ENCODE measurements around the gene PLCL1. TPM values are rescaled to one million over a fixed set of nuclear protein-coding genes. Genes with fewer than 3 reads are reported as not detected.

Gene PLCL1
- total and polyA plus RNA-seq, 5 donors: 19.5 to 70.1 (median 45.0) TPM

GRCh38 chr2:198059800-198060199 lies 255.4 kb downstream of the PLCL1 start:
- DNase-seq: no peak
- Histone ChIP-seq H3K9me3 (ENCODE audit: control insufficient read depth, low read length) (no peaks in the 10 kb centered on the region), H3K4me3 (ENCODE audit: low read length) (no peak overlapping the region), H3K27ac (ENCODE audit: low read length) (no peak overlapping the region), H3K27me3 (ENCODE audit: control insufficient read depth, insufficient read depth) (no peaks in the 10 kb centered on the region), H3K4me1 (ENCODE audit: control insufficient read depth, insufficient read depth, low read length) (peaks cover 2% of the 10 kb centered on the region)
- intact Hi-C loops (cut with DNase I): loop anchor here in 1 of 4 donors (10.0 kb wide), 1 partner anchor 255 kb away; the partner anchor contains the start of gene PLCL1
- WGBS: 50% methylated on average over 7 of the region's 7 CpGs
- peak; percentile 48 to 62 for ATAC-seq

GRCh38 chr2:198060277-198060676 lies 255.9 kb downstream of the PLCL1 start:
- 32% methylated on average over 2 of the region's 2 CpGs for WGBS
- Histone ChIP-seq H3K4me3 (ENCODE audit: low read length) (no peak overlapping the region), H3K27me3 (ENCODE audit: control insufficient read depth, insufficient read depth) (no peaks in the 10 kb centered on the region), H3K4me1 (ENCODE audit: control insufficient read depth, insufficient read depth, low read length) (peaks cover 2% of the 10 kb centered on the region), H3K9me3 (ENCODE audit: control insufficient read depth, low read length) (no peaks in the 10 kb centered on the region), H3K27ac (ENCODE audit: low read length) (no peak overlapping the region)
- intact Hi-C loops (cut with DNase I): no loop called here
- DNase-seq (no peak), ATAC-seq (peak; percentile 38 to 43)

- DNase-seq: no peak
- H3K4me1 ChIP-seq (ENCODE audit: control insufficient read depth, insufficient read depth, low read length): peaks cover 2% of the 10 kb centered on the region
- H3K9me3 ChIP-seq (ENCODE audit: control insufficient read depth, low read length): no peaks in the 10 kb centered on the region
- H3K27ac ChIP-seq (ENCODE audit: low read length): no peak overlapping the region
- no peak for ATAC-seq
- H3K4me3 ChIP-seq (ENCODE audit: low read length): no peak overlapping the region
- intact Hi-C loops (cut with DNase I): no loop called here
- H3K27me3 ChIP-seq (ENCODE audit: control insufficient read depth, insufficient read depth): no peaks in the 10 kb centered on the region
Observed at GRCh38 chr2:198062826-198063225, 258.4 kb downstream of the PLCL1 start.

GRCh38 chr2:198063242-198063641 lies 258.8 kb downstream of the PLCL1 start:
- Histone ChIP-seq H3K27ac (ENCODE audit: low read length) (no peak overlapping the region), H3K4me3 (ENCODE audit: low read length) (no peak overlapping the region), H3K4me1 (ENCODE audit: control insufficient read depth, insufficient read depth, low read length) (peaks cover 2% of the 10 kb centered on the region), H3K9me3 (ENCODE audit: control insufficient read depth, low read length) (no peaks in the 10 kb centered on the region), H3K27me3 (ENCODE audit: control insufficient read depth, insufficient read depth) (no peaks in the 10 kb centered on the region)
- WGBS: 60% methylated on average over 1 of the region's 1 CpG
- ATAC-seq (no peak), DNase-seq (no peak)
- intact Hi-C loops (cut with DNase I): no loop called here

GRCh38 chr2:198065322-198065721 lies 260.9 kb downstream of the PLCL1 start:
- Histone ChIP-seq H3K4me1 (ENCODE audit: control insufficient read depth, insufficient read depth, low read length) (peaks cover 1% of the 10 kb centered on the region), H3K27me3 (ENCODE audit: control insufficient read depth, insufficient read depth) (no peaks in the 10 kb centered on the region), H3K27ac (ENCODE audit: low read length) (no peak overlapping the region), H3K9me3 (ENCODE audit: control insufficient read depth, low read length) (no peaks in the 10 kb centered on the region), H3K4me3 (ENCODE audit: low read length) (no peak overlapping the region)
- ATAC-seq: no peak
- DNase-seq: no peak
- intact Hi-C loops (cut with DNase I): no loop called here
- WGBS: 51% methylated on average over 1 of the region's 1 CpG

- no peak overlapping the region for H3K4me3 ChIP-seq (ENCODE audit: low read length)
- H3K27me3 ChIP-seq (ENCODE audit: control insufficient read depth, insufficient read depth): no peaks in the 10 kb centered on the region
- intact Hi-C loops (cut with DNase I): no loop called here
- no peak overlapping the region for H3K27ac ChIP-seq (ENCODE audit: low read length)
- DNase-seq (no peak), ATAC-seq (no peak)
- WGBS: 78% methylated on average over 2 of the region's 2 CpGs
- H3K9me3 ChIP-seq (ENCODE audit: control insufficient read depth, low read length): no peaks in the 10 kb centered on the region
- H3K4me1 ChIP-seq (ENCODE audit: control insufficient read depth, insufficient read depth, low read length): no peaks in the 10 kb centered on the region
Observed at GRCh38 chr2:198066597-198066996, 262.2 kb downstream of the PLCL1 start.

GRCh38 chr2:198072655-198073054 lies 268.3 kb downstream of the PLCL1 start:
- intact Hi-C loops (cut with DNase I): no loop called here
- H3K9me3 ChIP-seq (ENCODE audit: control insufficient read depth, low read length): no peaks in the 10 kb centered on the region
- H3K4me3 ChIP-seq (ENCODE audit: low read length): no peak overlapping the region
- H3K27me3 ChIP-seq (ENCODE audit: control insufficient read depth, insufficient read depth): no peaks in the 10 kb centered on the region
- no peak overlapping the region for H3K27ac ChIP-seq (ENCODE audit: low read length)
- H3K4me1 ChIP-seq (ENCODE audit: control insufficient read depth, insufficient read depth, low read length): no peaks in the 10 kb centered on the region
- ATAC-seq: no peak
- no peak for DNase-seq

- ATAC-seq (no peak), DNase-seq (no peak)
- no peak overlapping the region for H3K4me3 ChIP-seq (ENCODE audit: low read length)
- H3K27me3 ChIP-seq (ENCODE audit: control insufficient read depth, insufficient read depth): no peaks in the 10 kb centered on the region
- H3K4me1 ChIP-seq (ENCODE audit: control insufficient read depth, insufficient read depth, low read length): no peaks in the 10 kb centered on the region
- H3K9me3 ChIP-seq (ENCODE audit: control insufficient read depth, low read length): no peaks in the 10 kb centered on the region
- H3K27ac ChIP-seq (ENCODE audit: low read length): no peak overlapping the region
- intact Hi-C loops (cut with DNase I): no loop called here
- 52% methylated on average over 2 of the region's 2 CpGs for WGBS
Observed at GRCh38 chr2:198073253-198073652, 268.9 kb downstream of the PLCL1 start.

- Histone ChIP-seq H3K4me3 (ENCODE audit: low read length) (no peak overlapping the region), H3K27me3 (ENCODE audit: control insufficient read depth, insufficient read depth) (no peaks in the 10 kb centered on the region), H3K27ac (ENCODE audit: low read length) (no peak overlapping the region), H3K9me3 (ENCODE audit: control insufficient read depth, low read length) (no peaks in the 10 kb centered on the region), H3K4me1 (ENCODE audit: control insufficient read depth, insufficient read depth, low read length) (no peaks in the 10 kb centered on the region)
- intact Hi-C loops (cut with DNase I): no loop called here
- DNase-seq (no peak), ATAC-seq (no peak)
- WGBS: 85% methylated on average over 1 of the region's 1 CpG
Observed at GRCh38 chr2:198077477-198077876, 273.1 kb downstream of the PLCL1 start.

- H3K27me3 ChIP-seq (ENCODE audit: control insufficient read depth, insufficient read depth): no peaks in the 10 kb centered on the region
- ATAC-seq (no peak), DNase-seq (no peak)
- intact Hi-C loops (cut with DNase I): no loop called here
- H3K4me1 ChIP-seq (ENCODE audit: control insufficient read depth, insufficient read depth, low read length): no peaks in the 10 kb centered on the region
- 91% methylated on average over 2 of the region's 2 CpGs for WGBS
- no peak overlapping the region for H3K27ac ChIP-seq (ENCODE audit: low read length)
- H3K4me3 ChIP-seq (ENCODE audit: low read length): no peak overlapping the region
- no peaks in the 10 kb centered on the region for H3K9me3 ChIP-seq (ENCODE audit: control insufficient read depth, low read length)
Observed at GRCh38 chr2:198080879-198081765, 276.7 kb downstream of the PLCL1 start.

- H3K4me3 ChIP-seq (ENCODE audit: low read length): no peak overlapping the region
- no peaks in the 10 kb centered on the region for H3K4me1 ChIP-seq (ENCODE audit: control insufficient read depth, insufficient read depth, low read length)
- WGBS: 96% methylated on average over 6 of the region's 6 CpGs
- DNase-seq (no peak), ATAC-seq (no peak)
- H3K27me3 ChIP-seq (ENCODE audit: control insufficient read depth, insufficient read depth): no peaks in the 10 kb centered on the region
- intact Hi-C loops (cut with DNase I): no loop called here
- H3K27ac ChIP-seq (ENCODE audit: low read length): no peak overlapping the region
- H3K9me3 ChIP-seq (ENCODE audit: control insufficient read depth, low read length): no peaks in the 10 kb centered on the region
Observed at GRCh38 chr2:198084156-198084555, 279.8 kb downstream of the PLCL1 start.

Data from right cardiac atrium (tissue), 5 donors.